SW480 (cell line): Measurements from ENCODE around the gene GALNT1.

Experiments used
- DNase-seq: peaks from one replicate; pipeline ENCODE4 v3.0.0-alpha.2; 2016; ENCODE audit warnings: low spot score

GALNT1 gene

GRCh38 chr18:35582899-35583558, 1.5 kb downstream of the GALNT1 start:
- DNase-seq = peak; percentile 1

GRCh38 chr18:35584735-35585134, 3.2 kb downstream of the GALNT1 start:
- DNase-seq = no peak

GRCh38 chr18:35585608-35586007, 4.1 kb downstream of the GALNT1 start:
- no peak for DNase-seq

- DNase-seq = no peak
Observed at GRCh38 chr18:35588122-35588521, 6.6 kb downstream of the GALNT1 start.

- DNase-seq = no peak
Observed at GRCh38 chr18:35588995-35589394, 7.5 kb downstream of the GALNT1 start.

GRCh38 chr18:35589546-35589945, 8.0 kb downstream of the GALNT1 start:
- DNase-seq = no peak

- DNase-seq = no peak
Observed at GRCh38 chr18:35590935-35591334, 9.4 kb downstream of the GALNT1 start.

GRCh38 chr18:35592298-35592697, 10.8 kb downstream of the GALNT1 start:
- no peak for DNase-seq

- no peak for DNase-seq
Observed at GRCh38 chr18:35593859-35594258, 12.3 kb downstream of the GALNT1 start.

- no peak for DNase-seq
Observed at GRCh38 chr18:35597758-35598157, 16.2 kb downstream of the GALNT1 start.

- DNase-seq = no peak
Observed at GRCh38 chr18:35602193-35602820, 20.8 kb downstream of the GALNT1 start.

- DNase-seq = no peak
Observed at GRCh38 chr18:35603008-35603407, 21.5 kb downstream of the GALNT1 start.

- DNase-seq = no peak
Observed at GRCh38 chr18:35603528-35603927, 22.0 kb downstream of the GALNT1 start.

- DNase-seq = no peak
Observed at GRCh38 chr18:35604369-35604768, 22.8 kb downstream of the GALNT1 start.

- DNase-seq = no peak
Observed at GRCh38 chr18:35605686-35606417, 24.3 kb downstream of the GALNT1 start.

GRCh38 chr18:35609236-35609635, 27.7 kb downstream of the GALNT1 start:
- DNase-seq = no peak

GRCh38 chr18:35610089-35610488, 28.5 kb downstream of the GALNT1 start:
- peak; percentile 73 for DNase-seq

GRCh38 chr18:35610724-35611123, 29.2 kb downstream of the GALNT1 start:
- no peak for DNase-seq

- DNase-seq = no peak
Observed at GRCh38 chr18:35611518-35611917, 30.0 kb downstream of the GALNT1 start.

- no peak for DNase-seq
Observed at GRCh38 chr18:35616074-35616473, 34.5 kb downstream of the GALNT1 start.

- DNase-seq = peak; percentile 79
Observed at GRCh38 chr18:35616664-35617423, 35.3 kb downstream of the GALNT1 start.

- no peak for DNase-seq
Observed at GRCh38 chr18:35617865-35618264, 36.3 kb downstream of the GALNT1 start.

- DNase-seq = no peak
Observed at GRCh38 chr18:35618289-35618688, 36.7 kb downstream of the GALNT1 start.
